ENCODE results near the gene KRT28. TPM values are rescaled to one million over a fixed set of nuclear protein-coding genes. Genes with fewer than 3 reads are reported as not detected.
"Not testable (repeated sequence)": the region's sequence is repeated elsewhere in the genome, so short reads cannot be mapped to it uniquely, and the experiment has no call there.

The KRT28 gene
- polyA plus RNA-seq, 3 donors, result not detected

DNA sequence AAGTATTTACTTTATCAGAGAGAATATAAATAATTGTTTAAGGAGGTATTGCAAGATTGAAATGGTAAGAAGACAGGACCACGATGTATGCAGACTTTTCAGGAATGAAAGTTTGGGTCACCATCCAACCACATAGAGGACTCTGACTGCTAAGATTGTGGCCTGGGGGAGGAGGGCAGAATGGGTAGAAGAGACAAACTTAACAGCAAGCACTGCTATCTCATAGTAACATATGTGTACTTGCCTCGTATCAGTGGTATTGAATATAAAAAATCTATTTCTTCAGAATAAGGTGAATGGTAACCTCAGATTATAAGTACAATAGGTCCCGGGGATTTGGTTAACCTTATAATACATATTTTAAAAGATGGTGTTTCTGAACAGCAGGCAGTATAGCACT lies 16.8 kb upstream of the KRT28 start:
- Mint-ChIP-seq H3K4me1 (peaks cover 12% of the 10 kb centered on the region), H3K36me3 (peaks cover 9 to 12% of the 10 kb centered on the region in 2 donors), H3K27me3 (ENCODE audit: low read depth in 3 of 3) (peaks cover 22 to 45% (median 26%) of the 10 kb centered on the region in 3 donors), H3K9me3 (peaks cover 15 to 47% (median 35%) of the 10 kb centered on the region in 7 donors), H3K27ac (no peak overlapping the region), H3K4me3 (no peak overlapping the region)
- Histone ChIP-seq H2AFZ (ENCODE audit: insufficient read depth, low read depth, low read length, poor library complexity, severe bottlenecking) (no peak overlapping the region), H3K4me3 (replicated peaks in 1 of 3; ENCODE audit: low read depth in 2 of 3, low read length in 3 of 3) (no peak overlapping the region), H3K36me3 (replicated peaks in 1 of 2; ENCODE audit: control insufficient read depth in 1 of 2, insufficient read depth in 2 of 2, low read length in 2 of 2) (peaks cover 0 to 9% of the 10 kb centered on the region in 2 donors), H3K4me1 (ENCODE audit: control insufficient read depth in 1 of 2, insufficient read depth in 2 of 2, low read length in 2 of 2) (peaks cover 8 to 14% of the 10 kb centered on the region in 2 donors), H4K20me1 (ENCODE audit: insufficient read depth, low read length) (no peaks in the 10 kb centered on the region), H3K9ac (ENCODE audit: insufficient read depth, low read length, poor library complexity, severe bottlenecking) (no peak overlapping the region), H3K4me2 (replicated peaks; ENCODE audit: extremely low read depth, low read length, poor library complexity, severe bottlenecking) (no peak overlapping the region), H3K9me3 (replicated peaks in 1 of 2; ENCODE audit: control insufficient read depth in 1 of 2, insufficient read depth in 1 of 2, low read length in 2 of 2) (peaks cover 7 to 17% of the 10 kb centered on the region in 2 donors), H3K27me3 (ENCODE audit: control insufficient read depth in 2 of 2, insufficient read depth in 2 of 2, low read length in 2 of 2) (peaks cover 27 to 45% of the 10 kb centered on the region in 2 donors), H3K27ac (ENCODE audit: low read depth in 1 of 2, low read length in 2 of 2) (no peak overlapping the region), H3K79me2 (ENCODE audit: insufficient read depth, low read length) (no peaks in the 10 kb centered on the region)
- intact Hi-C loops (cut with micrococcal nuclease), result loop anchor here in 1 of 2 donors (5.0 kb wide), 2 partner anchors 731 to 851 kb away; no protein-coding TSS in a partner anchor
- no CpG with 5 or more reads among the region's 3 CpGs for WGBS (ENCODE audit: insufficient coverage)
- DNase-seq, result no peak
- TF ChIP-seq, protein P1, sequence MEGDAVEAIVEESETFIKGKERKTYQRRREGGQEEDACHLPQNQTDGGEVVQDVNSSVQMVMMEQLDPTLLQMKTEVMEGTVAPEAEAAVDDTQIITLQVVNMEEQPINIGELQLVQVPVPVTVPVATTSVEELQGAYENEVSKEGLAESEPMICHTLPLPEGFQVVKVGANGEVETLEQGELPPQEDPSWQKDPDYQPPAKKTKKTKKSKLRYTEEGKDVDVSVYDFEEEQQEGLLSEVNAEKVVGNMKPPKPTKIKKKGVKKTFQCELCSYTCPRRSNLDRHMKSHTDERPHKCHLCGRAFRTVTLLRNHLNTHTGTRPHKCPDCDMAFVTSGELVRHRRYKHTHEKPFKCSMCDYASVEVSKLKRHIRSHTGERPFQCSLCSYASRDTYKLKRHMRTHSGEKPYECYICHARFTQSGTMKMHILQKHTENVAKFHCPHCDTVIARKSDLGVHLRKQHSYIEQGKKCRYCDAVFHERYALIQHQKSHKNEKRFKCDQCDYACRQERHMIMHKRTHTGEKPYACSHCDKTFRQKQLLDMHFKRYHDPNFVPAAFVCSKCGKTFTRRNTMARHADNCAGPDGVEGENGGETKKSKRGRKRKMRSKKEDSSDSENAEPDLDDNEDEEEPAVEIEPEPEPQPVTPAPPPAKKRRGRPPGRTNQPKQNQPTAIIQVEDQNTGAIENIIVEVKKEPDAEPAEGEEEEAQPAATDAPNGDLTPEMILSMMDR (IDR thresholded peaks at IDR 0.05), result no peak

DNA sequence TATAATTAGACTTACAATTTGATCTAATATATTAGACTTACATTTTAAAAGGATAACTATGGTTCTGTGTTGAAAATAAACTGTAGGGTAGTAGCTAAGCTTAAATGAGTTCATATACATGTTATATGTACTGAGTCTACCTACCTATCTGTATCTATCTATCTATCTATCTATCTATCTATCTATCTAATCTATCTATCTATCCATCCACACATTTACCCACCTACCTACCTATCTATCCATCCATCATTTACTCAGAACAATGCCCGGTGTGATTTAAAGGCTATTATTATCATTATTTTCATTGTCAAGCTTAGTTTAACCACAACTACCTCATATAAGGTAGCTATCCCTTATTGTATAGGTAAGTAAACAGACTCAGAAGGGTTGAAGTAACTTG lies 15.6 kb upstream of the KRT28 start:
- Mint-ChIP-seq H3K27ac (no peak overlapping the region), H3K36me3 (peaks cover 9 to 11% of the 10 kb centered on the region in 2 donors), H3K4me3 (no peak overlapping the region), H3K27me3 (ENCODE audit: low read depth in 3 of 3) (peaks cover 27 to 48% (median 29%) of the 10 kb centered on the region in 3 donors), H3K9me3 (peaks cover 15 to 43% (median 33%) of the 10 kb centered on the region in 7 donors), H3K4me1 (peaks cover 12% of the 10 kb centered on the region)
- H3K4me2 ChIP-seq (replicated peaks; ENCODE audit: extremely low read depth, low read length, poor library complexity, severe bottlenecking), result no peak overlapping the region
- H3K27ac ChIP-seq (ENCODE audit: low read depth in 1 of 2, low read length in 2 of 2), result no peak overlapping the region
- H4K20me1 ChIP-seq (ENCODE audit: insufficient read depth, low read length), result no peaks in the 10 kb centered on the region
- DNase-seq, result no peak
- H3K79me2 ChIP-seq (ENCODE audit: insufficient read depth, low read length), result no peaks in the 10 kb centered on the region
- WGBS (ENCODE audit: insufficient coverage), result no CpG with 5 or more reads among the region's 1 CpG
- peaks cover 8 to 14% of the 10 kb centered on the region in 2 donors for H3K4me1 ChIP-seq (ENCODE audit: control insufficient read depth in 1 of 2, insufficient read depth in 2 of 2, low read length in 2 of 2)
- peaks cover 7 to 16% of the 10 kb centered on the region in 2 donors for H3K9me3 ChIP-seq (replicated peaks in 1 of 2; ENCODE audit: control insufficient read depth in 1 of 2, insufficient read depth in 1 of 2, low read length in 2 of 2)
- no peak overlapping the region for H3K4me3 ChIP-seq (replicated peaks in 1 of 3; ENCODE audit: low read depth in 2 of 3, low read length in 3 of 3)
- TF ChIP-seq, protein P1 (IDR thresholded peaks at IDR 0.05), result no peak
- no peak overlapping the region for H2AFZ ChIP-seq (ENCODE audit: insufficient read depth, low read depth, low read length, poor library complexity, severe bottlenecking)
- H3K36me3 ChIP-seq (replicated peaks in 1 of 2; ENCODE audit: control insufficient read depth in 1 of 2, insufficient read depth in 2 of 2, low read length in 2 of 2), result peaks cover 0 to 9% of the 10 kb centered on the region in 2 donors
- intact Hi-C loops (cut with micrococcal nuclease), result loop anchor here in 1 of 2 donors (5.0 kb wide), 2 partner anchors 732 to 852 kb away; no protein-coding TSS in a partner anchor
- H3K9ac ChIP-seq (ENCODE audit: insufficient read depth, low read length, poor library complexity, severe bottlenecking), result no peak overlapping the region
- H3K27me3 ChIP-seq (ENCODE audit: control insufficient read depth in 2 of 2, insufficient read depth in 2 of 2, low read length in 2 of 2), result peaks cover 29 to 46% of the 10 kb centered on the region in 2 donors

DNA sequence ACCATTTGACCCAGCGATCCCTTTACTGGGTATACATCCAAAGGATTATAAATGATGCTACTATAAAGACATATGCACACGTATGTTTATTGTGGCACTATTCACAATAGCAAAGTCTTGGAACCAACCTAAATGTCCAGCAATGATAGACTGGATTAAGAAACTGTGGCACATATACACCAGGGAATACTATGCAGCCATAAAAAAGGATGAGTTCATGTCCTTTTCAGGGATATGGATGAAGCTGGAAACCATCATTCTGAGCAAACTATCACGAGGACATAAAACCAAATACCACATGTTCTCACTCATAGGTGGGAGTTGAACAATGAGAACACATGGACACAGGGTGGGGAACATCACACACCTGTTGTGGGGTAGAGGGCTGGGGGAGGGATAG lies 14.9 kb upstream of the KRT28 start:
- Mint-ChIP-seq H3K9me3 (peaks cover 14 to 36% (median 29%) of the 10 kb centered on the region in 7 donors), H3K4me1 (peaks cover 12% of the 10 kb centered on the region), H3K36me3 (peaks cover 9 to 10% of the 10 kb centered on the region in 2 donors), H3K27me3 (ENCODE audit: low read depth in 3 of 3) (peaks cover 29 to 50% (median 33%) of the 10 kb centered on the region in 3 donors), H3K4me3 (peak overlapping the region in 1 of 2 donors; percentile 56)
- WGBS (ENCODE audit: insufficient coverage), result no CpG with 5 or more reads among the region's 3 CpGs
- H3K36me3 ChIP-seq (replicated peaks in 1 of 2; ENCODE audit: control insufficient read depth in 1 of 2, insufficient read depth in 2 of 2, low read length in 2 of 2); H3K4me2 ChIP-seq (replicated peaks; ENCODE audit: extremely low read depth, low read length, poor library complexity, severe bottlenecking); H3K9ac ChIP-seq (ENCODE audit: insufficient read depth, low read length, poor library complexity, severe bottlenecking); H3K27ac Mint-ChIP-seq; H3K4me3 ChIP-seq (replicated peaks in 1 of 3; ENCODE audit: low read depth in 2 of 3, low read length in 3 of 3); H4K20me1 ChIP-seq (ENCODE audit: insufficient read depth, low read length); H3K9me3 ChIP-seq (replicated peaks in 1 of 2; ENCODE audit: control insufficient read depth in 1 of 2, insufficient read depth in 1 of 2, low read length in 2 of 2); H3K79me2 ChIP-seq (ENCODE audit: insufficient read depth, low read length); H2AFZ ChIP-seq (ENCODE audit: insufficient read depth, low read depth, low read length, poor library complexity, severe bottlenecking); H3K27ac ChIP-seq (ENCODE audit: low read depth in 1 of 2, low read length in 2 of 2); DNase-seq: not testable (repeated sequence)
- peaks cover 8 to 14% of the 10 kb centered on the region in 2 donors for H3K4me1 ChIP-seq (ENCODE audit: control insufficient read depth in 1 of 2, insufficient read depth in 2 of 2, low read length in 2 of 2)
- intact Hi-C loops (cut with micrococcal nuclease), result loop anchor here in 1 of 2 donors (5.0 kb wide), 2 partner anchors 733 to 853 kb away; no protein-coding TSS in a partner anchor
- peaks cover 36 to 46% of the 10 kb centered on the region in 2 donors for H3K27me3 ChIP-seq (ENCODE audit: control insufficient read depth in 2 of 2, insufficient read depth in 2 of 2, low read length in 2 of 2)

Data from CD14-positive monocyte (primary cell).